ENCODE data around the gene LRRC45.

GRCh38 chr17:82072827-82073226 is 49.7 kb downstream of the LRRC45 start:
- TF ChIP-seq POLR2A (IDR thresholded peaks at IDR 0.05) (no peak), EP300 (IDR thresholded peaks at IDR 0.05) (no peak), CTCF (IDR thresholded peaks at IDR 0.05) (no peak)
